Esophagus muscularis mucosa (tissue), 4 donors: Measurements from ENCODE around the gene GAGE2A. TPM values are rescaled to one million over a fixed set of nuclear protein-coding genes. Genes with fewer than 3 reads are reported as not detected.

ENCODE experiments used
- DNase-seq: peaks from one replicate; pipeline ENCODE4 v3.0.0-alpha.2; 2017; ENCODE audit errors: extremely low spot score
- H3K27ac ChIP-seq, 4 donors: fragments of 200-600 bp; sonication (generic); replicated peaks in 1 of 4; 1 replicate in 3 of 4; 2 replicates in 1 of 4; pipeline ENCODE4 v1.5.1; 2016 to 2019; ENCODE audit warnings: mild to moderate bottlenecking in 1 of 4
- H3K27me3 ChIP-seq, 4 donors: fragments of 200-600 bp; sonication (generic); one replicate each; pipeline versions ENCODE4 v1.5.1 to v1.6.0; 2016 to 2019
- H3K36me3 ChIP-seq, 4 donors: fragments of 200-600 bp; sonication (generic); one replicate each; pipeline ENCODE4 v1.5.1; 2016 to 2019
- H3K4me1 ChIP-seq, 4 donors: fragments of 200-600 bp; sonication (generic); one replicate each; pipeline ENCODE4 v1.5.1; 2016 to 2019
- H3K4me3 ChIP-seq, 4 donors: fragments of 200-600 bp; sonication (generic); 1 replicate in 2 of 4; 2 replicates in 2 of 4; pipeline ENCODE4 v1.5.1; 2016 to 2019; ENCODE audit warnings: mild to moderate bottlenecking in 4 of 4, moderate library complexity in 1 of 4
- H3K9me3 ChIP-seq, 4 donors: fragments of 200-600 bp; sonication (generic); 1 replicate in 3 of 4; 2 replicates in 1 of 4; pipeline ENCODE4 v1.5.1; 2016 to 2019
- EP300 ChIP-seq: sonication (generic); formaldehyde crosslinking; IDR thresholded peaks from one replicate; pipeline ENCODE4 v1.6.1; 2017; ENCODE audit warnings: antibody characterized with exemption
- POLR2A ChIP-seq: fragments of 450-650 bp; IDR thresholded peaks from one replicate; pipeline ENCODE4 v1.6.1; 2017; ENCODE audit warnings: antibody characterized with exemption, moderate library complexity, mild to moderate bottlenecking, low read depth
- POLR2AphosphoS5 ChIP-seq, 2 donors: sonication (generic); formaldehyde crosslinking; IDR thresholded peaks; one replicate each; pipeline ENCODE4 v1.6.1; 2017; ENCODE audit warnings: antibody characterized with exemption in 2 of 2
- WGBS: methylation state at CpG from one replicate; pipeline ENCODE4 v1.1.5; 2018; 5-methylcytosine and 5-hydroxymethylcytosine counted together
- intact Hi-C: fragments of 100-400 bp; cut with DNase I; formaldehyde crosslinking; loops from one replicate; pipeline ENCODE4 v1.15.1; 2023
- total RNA-seq, 4 donors: library from RNA; depleted of rRNA; stranded (reverse); fragments of >200 nt; gene quantifications; one replicate each; pipeline versions ENCODE4 v1.1.0 to v1.2.1, GENCODE V29; 2016
- TF ChIP-seq, protein P1 (sequence below), 3 experiments: fragments of 200-600 bp in 2 of 3; fragments of 450-650 bp in 1 of 3; sonication (generic) in 2 of 3; IDR thresholded peaks; one replicate each; pipeline ENCODE4 v1.5.1; 2017 to 2019; ENCODE audit warnings: antibody characterized with exemption in 3 of 3, mild to moderate bottlenecking in 2 of 3, moderate library complexity in 1 of 3

The GAGE2A gene
- total RNA-seq, 4 donors from 2014 or later = not detected

GRCh38 chrX:49610718-49611310 lies 21.5 kb downstream of the GAGE2A start:
- WGBS = 62% methylated on average over 7 of the region's 7 CpGs
- DNase-seq = no peak
- H3K4me1 ChIP-seq = no peaks in the 10 kb centered on the region
- TF ChIP-seq POLR2A = no peak
- TF ChIP-seq POLR2AphosphoS5 (IDR thresholded peaks at IDR 0.05) = no peak
- TF ChIP-seq, protein P1, sequence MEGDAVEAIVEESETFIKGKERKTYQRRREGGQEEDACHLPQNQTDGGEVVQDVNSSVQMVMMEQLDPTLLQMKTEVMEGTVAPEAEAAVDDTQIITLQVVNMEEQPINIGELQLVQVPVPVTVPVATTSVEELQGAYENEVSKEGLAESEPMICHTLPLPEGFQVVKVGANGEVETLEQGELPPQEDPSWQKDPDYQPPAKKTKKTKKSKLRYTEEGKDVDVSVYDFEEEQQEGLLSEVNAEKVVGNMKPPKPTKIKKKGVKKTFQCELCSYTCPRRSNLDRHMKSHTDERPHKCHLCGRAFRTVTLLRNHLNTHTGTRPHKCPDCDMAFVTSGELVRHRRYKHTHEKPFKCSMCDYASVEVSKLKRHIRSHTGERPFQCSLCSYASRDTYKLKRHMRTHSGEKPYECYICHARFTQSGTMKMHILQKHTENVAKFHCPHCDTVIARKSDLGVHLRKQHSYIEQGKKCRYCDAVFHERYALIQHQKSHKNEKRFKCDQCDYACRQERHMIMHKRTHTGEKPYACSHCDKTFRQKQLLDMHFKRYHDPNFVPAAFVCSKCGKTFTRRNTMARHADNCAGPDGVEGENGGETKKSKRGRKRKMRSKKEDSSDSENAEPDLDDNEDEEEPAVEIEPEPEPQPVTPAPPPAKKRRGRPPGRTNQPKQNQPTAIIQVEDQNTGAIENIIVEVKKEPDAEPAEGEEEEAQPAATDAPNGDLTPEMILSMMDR (IDR thresholded peaks at IDR 0.05) = no peak
- no peak for TF ChIP-seq EP300
- H3K4me3 ChIP-seq = no peak overlapping the region
- H3K27me3 ChIP-seq = no peaks in the 10 kb centered on the region
- intact Hi-C loops = no loop called here
- no peaks in the 10 kb centered on the region for H3K9me3 ChIP-seq
- no peak overlapping the region for H3K27ac ChIP-seq
- no peaks in the 10 kb centered on the region for H3K36me3 ChIP-seq

- DNase-seq = no peak
- no peaks in the 10 kb centered on the region for H3K9me3 ChIP-seq
- no peaks in the 10 kb centered on the region for H3K27me3 ChIP-seq
- H3K36me3 ChIP-seq = no peaks in the 10 kb centered on the region
- 81% methylated on average over 2 of the region's 2 CpGs for WGBS
- H3K27ac ChIP-seq = no peak overlapping the region
- intact Hi-C loops = no loop called here
- no peak for TF ChIP-seq POLR2AphosphoS5 (IDR thresholded peaks at IDR 0.05)
- TF ChIP-seq POLR2A = no peak
- TF ChIP-seq, protein P1 (IDR thresholded peaks at IDR 0.05) = no peak
- TF ChIP-seq EP300 = no peak
- no peaks in the 10 kb centered on the region for H3K4me1 ChIP-seq
- no peak overlapping the region for H3K4me3 ChIP-seq
These were observed 29.3 kb downstream of the GAGE2A start for GRCh38 chrX:49618574-49618973.

- no peak for TF ChIP-seq POLR2A
- TF ChIP-seq, protein P1 (IDR thresholded peaks at IDR 0.05) = peak in 1 of 3 experiments; percentile 8
- 66% methylated on average over 30 of the region's 33 CpGs for WGBS
- intact Hi-C loops = no loop called here
- Histone ChIP-seq H3K4me1 (no peaks in the 10 kb centered on the region), H3K27ac (no peak overlapping the region), H3K36me3 (no peaks in the 10 kb centered on the region), H3K9me3 (peaks cover 0 to 22% (median 0%) of the 10 kb centered on the region in 4 donors), H3K4me3 (peak overlapping the region in 1 of 4 donors; percentile 18), H3K27me3 (no peaks in the 10 kb centered on the region)
- DNase-seq = no peak
These were observed 37.9 kb downstream of the GAGE2A start for GRCh38 chrX:49627086-49627777.

DNA sequence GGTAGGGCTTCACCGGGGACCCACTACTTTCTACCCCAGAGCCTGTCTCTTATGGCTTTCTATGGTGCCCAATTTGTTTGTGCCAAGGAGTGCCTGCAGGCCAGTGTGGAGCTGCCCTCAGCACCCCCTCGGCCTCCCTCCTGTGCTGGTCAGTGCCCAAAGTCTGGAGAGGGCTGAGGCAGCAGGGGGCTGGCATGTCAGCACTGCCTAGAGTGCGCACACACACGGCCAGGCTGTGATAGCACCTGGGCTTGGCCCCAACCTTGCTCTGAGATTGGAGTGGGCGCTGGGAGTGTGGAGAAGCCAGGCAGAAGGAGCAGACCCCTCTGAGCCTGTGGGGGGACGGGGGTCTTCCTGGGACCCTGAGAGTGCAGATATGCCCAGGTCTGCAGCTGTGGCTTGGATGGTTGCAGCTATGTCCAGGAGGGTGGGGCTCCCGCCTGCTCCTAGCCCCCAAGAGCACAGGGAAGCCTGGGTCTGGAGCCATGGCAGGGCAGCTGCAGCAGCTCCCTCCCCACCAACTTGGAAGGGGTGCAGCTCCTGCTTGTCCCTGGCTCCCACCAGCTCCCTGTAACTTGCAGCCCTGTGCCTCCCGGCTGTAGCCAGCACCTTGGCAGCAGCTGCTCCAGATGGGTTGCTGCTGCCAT lies 55.8 kb downstream of the GAGE2A start:
- WGBS = 57% methylated on average over 3 of the region's 8 CpGs
- no peak for DNase-seq

More for the DNA sequence above, 55.8 kb downstream of the GAGE2A start:
- H3K36me3 ChIP-seq = no peaks in the 10 kb centered on the region
- H3K4me1 ChIP-seq = no peaks in the 10 kb centered on the region
- H3K9me3 ChIP-seq = no peaks in the 10 kb centered on the region
- no peak overlapping the region for H3K4me3 ChIP-seq
- no peak overlapping the region for H3K27ac ChIP-seq
- peaks cover 0 to 5% (median 0%) of the 10 kb centered on the region in 4 donors for H3K27me3 ChIP-seq
- TF ChIP-seq POLR2AphosphoS5 (IDR thresholded peaks at IDR 0.05) = no peak
- TF ChIP-seq, protein P1 (IDR thresholded peaks at IDR 0.05) = no peak
- TF ChIP-seq POLR2A = no peak
- TF ChIP-seq EP300 = no peak
- intact Hi-C loops = no loop called here

Other genes starting within 250 kb of the GAGE2A start
- gene GAGE12C, start 57.3 kb upstream of the GAGE2A start, total RNA-seq = not detected
- gene GAGE12D, start 47.8 kb upstream of the GAGE2A start, total RNA-seq = not detected
- gene GAGE12E, start 38.2 kb upstream of the GAGE2A start, total RNA-seq = not detected
- gene GAGE12F, start 28.7 kb upstream of the GAGE2A start, total RNA-seq = not detected
- gene GAGE12G, start 19.1 kb upstream of the GAGE2A start, total RNA-seq = not detected
- not detected for gene GAGE12H, start 9.5 kb upstream of the GAGE2A start, total RNA-seq
- gene GAGE1, start 9.5 kb downstream of the GAGE2A start, total RNA-seq = not detected
- gene PAGE1, start 106.5 kb downstream of the GAGE2A start, total RNA-seq = not detected
- 1 to 10 TPM in 3 of 4 donors, not detected in 1; 1.4 to 4.2 (median 2.1) TPM for gene PAGE4, start 239.8 kb downstream of the GAGE2A start, total RNA-seq